ENCODE measurements around the gene CLEC16A.

Gene CLEC16A

GRCh38 chr16:11084484-11084875, 140.1 kb downstream of the CLEC16A start:
- no peak for DNase-seq (ENCODE audit: low read depth in 2 of 2)

- no peak for DNase-seq (ENCODE audit: low read depth in 2 of 2)
Observed at GRCh38 chr16:11084876-11085485, 140.6 kb downstream of the CLEC16A start.

- DNase-seq (ENCODE audit: low read depth in 2 of 2) = no peak
Observed at GRCh38 chr16:11085916-11086315, 141.6 kb downstream of the CLEC16A start.

DNA sequence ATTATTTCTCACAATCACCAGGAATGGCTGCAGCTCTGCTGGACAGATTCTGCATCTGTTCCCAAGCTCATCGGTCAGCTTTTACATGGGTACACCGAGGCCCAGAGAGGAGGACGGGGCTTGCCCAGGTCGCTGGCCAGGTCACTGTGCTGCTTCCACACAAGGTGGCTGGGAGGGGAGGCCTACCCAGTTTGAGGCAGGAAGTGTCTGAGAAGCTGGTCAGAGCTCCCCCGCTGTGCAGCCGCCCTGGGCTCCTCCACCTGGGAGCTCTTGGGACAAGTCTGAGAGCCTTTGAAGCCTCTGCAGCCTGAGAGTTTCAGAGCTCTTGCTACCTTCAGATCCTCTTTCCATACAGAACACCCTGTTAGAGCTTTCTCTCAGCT, 143.3 kb downstream of the CLEC16A start:
- no peak for DNase-seq (ENCODE audit: low read depth in 2 of 2)

DNA sequence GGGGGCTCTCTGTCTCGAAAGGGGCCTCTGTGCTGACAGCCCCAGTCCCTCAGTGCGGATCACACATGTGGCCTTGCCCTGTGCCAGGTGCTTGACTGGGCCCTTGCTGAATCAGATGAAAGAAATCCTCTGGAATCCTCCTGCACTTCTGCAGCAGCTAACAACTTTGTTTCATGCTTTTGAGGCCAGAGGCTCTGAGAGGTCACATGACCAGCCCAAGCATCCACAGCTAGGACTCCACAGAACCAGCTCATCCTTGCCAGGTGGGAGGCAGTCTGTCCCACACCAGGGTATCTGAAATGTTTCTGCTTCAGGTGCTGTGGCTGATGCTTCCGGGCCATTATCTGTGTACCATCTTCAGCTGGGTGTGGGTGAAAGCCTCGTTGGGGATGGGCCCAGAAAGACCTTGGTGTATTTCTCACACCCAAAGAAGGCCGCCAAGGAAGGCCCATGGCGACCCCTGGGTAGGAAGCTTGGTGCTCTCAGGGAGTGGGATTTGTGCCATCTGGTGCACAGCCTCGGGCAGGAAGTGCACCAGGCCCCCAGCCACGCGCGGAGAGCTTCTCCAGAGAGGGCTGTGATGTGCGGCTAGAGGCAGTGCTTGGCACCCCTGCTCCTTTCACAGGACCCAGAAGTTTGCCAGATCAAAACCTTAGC, 143.8 kb downstream of the CLEC16A start:
- DNase-seq (ENCODE audit: low read depth in 2 of 2) = peak in 1 of 2 donors; percentile 56

- DNase-seq (ENCODE audit: low read depth in 2 of 2) = no peak
Observed at GRCh38 chr16:11088831-11089230, 144.5 kb downstream of the CLEC16A start.

DNA sequence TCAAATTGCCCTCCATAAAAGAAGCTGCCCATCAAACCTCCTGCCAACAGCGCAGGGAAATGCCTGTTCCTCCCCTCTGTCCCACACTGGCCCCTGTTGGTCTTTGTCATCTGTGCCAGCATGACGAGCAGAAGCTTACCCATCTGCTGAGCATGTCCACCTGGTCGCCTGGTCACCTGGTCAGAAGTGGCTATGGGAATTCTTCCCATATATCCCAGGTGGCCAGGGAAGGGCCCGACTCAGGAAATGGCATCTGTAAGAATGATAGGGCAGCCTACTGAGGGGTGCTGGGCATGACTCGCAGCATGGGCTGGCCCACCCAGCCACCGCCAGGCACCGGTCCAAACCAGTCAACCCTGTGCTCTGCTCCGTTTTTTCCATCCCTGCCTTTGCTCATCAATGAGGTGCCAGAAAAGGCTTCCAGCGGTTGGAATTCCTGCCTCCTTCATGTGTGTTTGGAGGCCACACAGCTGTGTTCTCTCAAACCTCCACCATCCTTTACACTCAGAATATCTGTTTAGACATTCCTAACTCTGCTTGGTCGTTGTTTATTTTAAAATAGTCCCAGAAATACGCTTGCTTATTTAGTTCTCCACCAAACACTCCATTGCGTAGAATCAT, 145.2 kb downstream of the CLEC16A start:
- no peak for DNase-seq (ENCODE audit: low read depth in 2 of 2)

DNA sequence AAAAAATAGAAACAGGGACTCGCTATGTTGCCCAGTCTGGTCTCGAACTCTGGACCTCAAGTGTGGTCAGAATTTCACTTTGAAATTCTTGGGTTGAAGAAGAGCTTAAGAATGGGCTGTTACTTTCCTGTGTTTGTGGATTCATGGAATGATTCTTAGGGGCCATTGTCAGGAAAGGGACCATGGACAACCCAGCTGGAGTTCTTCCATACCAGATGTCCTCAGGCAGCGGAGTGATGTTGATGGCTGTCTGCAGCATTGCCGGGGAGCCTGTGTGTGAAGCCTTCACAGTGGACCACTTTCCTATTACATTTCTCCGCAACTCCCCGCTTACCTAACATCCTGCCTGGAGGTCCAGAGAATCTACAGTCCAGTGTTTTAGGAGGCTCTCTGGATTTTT, 145.9 kb downstream of the CLEC16A start:
- DNase-seq (ENCODE audit: low read depth in 2 of 2) = no peak

DNA sequence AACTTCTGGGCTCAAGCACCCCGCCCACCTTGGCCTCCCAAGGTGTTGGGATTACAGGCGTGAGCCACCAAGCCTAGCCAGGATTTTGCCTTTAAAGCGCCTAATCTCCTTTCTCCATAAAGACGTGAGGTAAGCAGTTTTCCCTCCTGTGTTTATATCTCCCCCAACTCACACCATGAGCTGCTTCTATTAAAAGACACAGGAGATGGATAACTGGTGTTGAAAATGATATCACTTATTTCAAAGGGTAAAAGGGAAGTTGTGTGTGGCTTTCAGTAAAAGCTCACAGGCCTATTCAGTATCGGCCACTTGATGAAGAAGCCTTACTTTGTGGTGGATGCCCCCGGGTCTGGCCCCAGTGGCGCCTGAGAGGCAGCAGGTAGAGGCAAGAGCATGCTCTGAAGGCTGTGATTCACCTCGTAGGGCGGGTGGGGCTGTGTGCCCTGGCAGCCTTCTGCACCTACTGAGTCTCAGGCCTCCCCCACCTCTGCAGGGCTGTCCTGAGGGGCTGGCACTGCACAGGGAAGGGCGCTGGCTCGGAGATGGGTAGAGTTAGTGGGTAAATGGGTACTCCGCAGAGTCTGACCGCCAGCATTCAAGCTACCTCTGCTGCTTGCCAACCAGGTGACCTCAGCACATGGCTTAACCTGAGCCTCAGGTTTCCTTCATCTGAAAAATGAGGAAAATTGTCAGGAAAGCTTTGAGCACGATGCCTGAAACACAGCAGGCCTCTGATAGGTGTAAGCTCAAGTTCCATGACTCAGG, 146.8 kb downstream of the CLEC16A start:
- DNase-seq (ENCODE audit: low read depth in 2 of 2) = peak in 1 of 2 donors; percentile 75

DNA sequence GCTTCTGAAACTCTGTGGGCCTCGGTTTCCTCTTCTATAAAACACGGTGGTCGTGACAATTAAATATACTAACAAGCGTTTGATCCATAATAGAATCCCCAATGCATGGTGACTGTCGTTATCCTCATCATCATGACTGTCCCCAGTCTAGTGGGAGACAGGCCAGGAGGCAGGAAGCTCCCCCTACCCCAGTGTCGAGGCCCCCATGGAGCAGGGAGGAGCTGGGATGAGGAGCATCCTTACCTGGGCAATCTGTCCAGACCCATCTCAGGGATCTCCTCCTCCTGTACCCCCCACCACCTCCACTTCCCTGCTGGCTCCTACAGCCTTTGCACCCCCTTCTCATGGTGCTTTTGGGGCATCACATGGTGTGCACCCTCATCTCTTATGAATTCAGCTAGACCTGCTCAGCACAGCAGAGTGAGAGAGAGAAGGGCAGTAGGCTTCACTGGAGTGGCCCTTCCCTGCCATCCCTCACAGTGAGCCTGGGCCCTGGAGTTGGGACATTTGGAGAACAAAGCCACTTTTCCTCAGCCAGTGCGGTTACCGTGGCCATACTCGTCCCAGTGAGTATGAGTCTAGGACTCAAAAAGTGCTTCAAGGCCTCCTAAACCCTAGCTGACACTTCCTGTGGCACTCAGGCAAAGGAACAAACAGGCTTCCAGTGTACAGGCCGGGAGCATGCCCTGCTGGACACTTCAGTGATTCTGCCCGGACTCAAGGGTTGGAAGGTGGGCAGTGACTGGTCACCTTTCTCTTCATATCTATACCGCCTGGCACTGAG, 148.6 kb downstream of the CLEC16A start:
- no peak for DNase-seq (ENCODE audit: low read depth in 2 of 2)

DNA sequence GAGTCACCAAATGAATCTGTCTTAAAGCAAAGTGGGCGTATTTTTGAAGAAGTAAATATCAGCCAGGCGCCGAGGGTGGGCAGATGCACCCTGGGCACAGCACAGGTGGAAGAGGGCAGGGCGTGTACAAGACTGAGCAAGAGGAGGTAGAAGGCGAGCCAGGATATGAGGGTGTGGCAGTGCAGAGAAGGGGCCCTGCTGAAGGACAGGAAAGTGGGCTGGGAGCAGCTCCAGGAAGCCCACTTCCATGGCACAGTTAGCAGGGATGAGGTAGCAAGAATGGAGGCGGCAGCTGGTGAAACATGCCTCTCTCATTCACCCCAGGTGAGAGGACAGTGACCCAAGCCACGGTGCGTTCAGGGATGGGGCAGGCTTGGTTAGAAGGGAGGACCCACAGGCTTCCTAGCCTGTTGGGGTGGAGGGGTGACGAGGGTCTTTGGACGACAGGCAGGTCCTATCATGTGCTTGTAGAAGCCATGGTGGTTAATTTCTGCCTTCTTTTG, 149.3 kb downstream of the CLEC16A start:
- no peak for DNase-seq (ENCODE audit: low read depth in 2 of 2)

GRCh38 chr16:11094075-11094856, 149.9 kb downstream of the CLEC16A start:
- DNase-seq (ENCODE audit: low read depth in 2 of 2) = peak; percentile 72 to 79

DNA sequence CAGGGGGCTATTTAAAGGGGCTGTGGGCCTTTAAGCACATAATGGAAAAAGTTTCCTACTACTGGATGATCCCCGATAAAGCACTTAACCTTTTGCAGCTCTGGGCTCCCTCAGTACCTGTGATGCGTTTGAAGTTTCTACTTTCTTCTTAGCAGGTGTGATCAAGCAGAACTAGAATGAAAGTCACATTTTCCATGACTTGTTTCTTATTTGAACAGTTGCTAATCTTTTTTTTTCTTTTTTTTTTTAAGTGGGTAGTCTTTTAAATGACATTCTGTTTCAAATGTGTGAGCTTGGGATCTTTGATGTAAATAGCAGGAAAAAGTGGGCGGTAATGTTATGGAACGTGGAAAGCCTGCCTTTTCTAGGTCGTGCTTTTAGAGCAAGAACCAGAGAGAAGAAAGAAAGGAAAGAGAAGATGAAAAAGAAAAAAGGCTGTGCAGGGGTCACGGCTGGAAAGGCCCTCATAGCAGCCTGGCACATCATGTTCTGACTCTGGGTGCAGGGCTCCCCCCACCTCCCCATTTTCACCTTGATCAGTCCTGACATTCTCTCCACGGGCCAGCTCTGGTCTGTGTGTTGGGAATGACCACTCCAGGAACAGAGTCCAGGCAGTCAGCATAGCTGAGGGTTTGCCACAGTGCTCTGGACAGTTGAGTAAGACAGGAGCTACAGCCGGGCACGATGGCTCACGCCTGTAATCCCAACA, 150.6 kb downstream of the CLEC16A start:
- no peak for DNase-seq (ENCODE audit: low read depth in 2 of 2)

DNA sequence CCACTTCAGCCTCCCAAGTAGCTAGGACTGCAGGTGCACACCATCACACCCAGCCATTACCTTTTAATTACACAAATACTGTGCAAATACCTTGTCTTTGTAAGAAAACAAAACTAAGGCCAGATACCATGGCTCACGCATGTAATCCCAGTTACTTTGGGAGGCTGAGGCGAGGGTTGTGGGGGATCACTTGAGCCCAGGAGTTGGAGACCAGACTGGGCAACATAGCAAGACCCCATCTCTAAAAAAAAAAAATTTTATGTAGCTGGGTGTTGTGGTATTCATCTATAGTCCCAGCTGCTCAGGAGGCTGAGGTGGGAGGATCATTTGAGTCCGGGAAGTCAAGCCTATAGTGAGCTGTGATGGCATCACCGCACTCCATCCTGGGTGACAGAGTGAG, 151.6 kb downstream of the CLEC16A start:
- DNase-seq (ENCODE audit: low read depth in 2 of 2) = no peak

GRCh38 chr16:11097094-11097786, 152.9 kb downstream of the CLEC16A start:
- no peak for DNase-seq (ENCODE audit: low read depth in 2 of 2)

- no peak for DNase-seq (ENCODE audit: low read depth in 2 of 2)
Observed at GRCh38 chr16:11097787-11098167, 153.4 kb downstream of the CLEC16A start.

GRCh38 chr16:11098601-11099390, 154.4 kb downstream of the CLEC16A start:
- no peak for DNase-seq (ENCODE audit: low read depth in 2 of 2)

DNA sequence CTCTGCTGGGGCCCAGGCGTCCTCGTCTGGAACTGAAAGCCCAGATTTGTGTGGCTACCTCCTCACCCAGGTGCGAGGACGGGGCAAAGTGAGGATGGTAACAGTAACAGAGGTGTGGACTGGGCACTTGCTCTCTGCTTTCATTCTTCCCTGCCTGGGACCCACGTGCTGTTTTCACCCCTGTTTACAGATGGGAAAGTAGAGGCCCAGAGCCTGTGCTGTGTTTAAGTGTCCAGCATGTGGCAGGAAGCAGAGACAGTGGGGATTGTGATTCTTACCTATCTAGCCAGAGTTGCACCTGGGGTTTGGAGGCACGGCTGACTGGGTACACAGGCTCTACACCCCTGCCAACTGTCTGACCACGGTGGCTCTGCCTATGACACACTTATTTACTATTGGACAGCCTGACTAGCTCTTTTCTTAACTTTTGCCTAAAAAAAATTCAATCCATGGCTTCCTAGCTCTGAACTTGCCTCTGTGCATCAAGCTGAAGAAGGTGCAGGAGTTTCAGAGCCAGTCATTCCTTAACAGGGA, 155.4 kb downstream of the CLEC16A start:
- DNase-seq (ENCODE audit: low read depth in 2 of 2) = no peak
